Fibroblast of lung (primary cell): ENCODE results near the gene UTY. TPM values are rescaled to one million over a fixed set of nuclear protein-coding genes. Genes with fewer than 3 reads are reported as not detected.

Experiments
- DNase-seq, 2 donors: peaks; one replicate each; pipeline versions ENCODE4 v3.0.0 to v3.0.0-alpha.2; 2010; ENCODE audit warnings: low read depth in 2 of 2
- H2AFZ ChIP-seq: 2 replicates; pipeline ENCODE4 v1.5.1; 2012; ENCODE audit warnings: low read length, control low read depth, inconsistent platforms
- H3K27ac ChIP-seq: 2 replicates; pipeline ENCODE4 v1.5.1; 2011; ENCODE audit warnings: low read length, control low read depth; ENCODE audit not compliant: insufficient read depth
- H3K27me3 ChIP-seq: 2 replicates; pipeline ENCODE4 v1.5.1; 2011; ENCODE audit warnings: mild to moderate bottlenecking, low read length; ENCODE audit not compliant: control insufficient read depth, insufficient read depth
- H3K36me3 ChIP-seq: 2 replicates; pipeline ENCODE4 v1.5.1; 2011; ENCODE audit warnings: low read length; ENCODE audit not compliant: control insufficient read depth, insufficient read depth
- H3K4me1 ChIP-seq: 2 replicates; pipeline ENCODE4 v1.5.1; 2011; ENCODE audit warnings: low read length; ENCODE audit not compliant: control insufficient read depth, insufficient read depth; ENCODE audit errors: extremely low read depth
- H3K4me2 ChIP-seq: 2 replicates; pipeline ENCODE4 v1.5.1; 2011; ENCODE audit warnings: low read length, control low read depth; ENCODE audit not compliant: insufficient read depth; ENCODE audit errors: extremely low read depth
- H3K4me3 ChIP-seq, 4 experiments: fragments of 200-600 bp in 1 of 4; sonication (generic) in 1 of 4; replicated peaks in 1 of 4; 2 replicates each; pipeline ENCODE4 v1.5.1; 2011 to 2016; ENCODE audit warnings: low read length in 4 of 4, low read depth in 3 of 4, mild to moderate bottlenecking in 3 of 4, control low read depth in 2 of 4, inconsistent platforms in 1 of 4, mixed read lengths in 1 of 4; ENCODE audit not compliant: insufficient read depth in 1 of 4; ENCODE audit errors: control extremely low read depth in 1 of 4
- H3K79me2 ChIP-seq: 2 replicates; pipeline ENCODE4 v1.5.1; 2012; ENCODE audit warnings: mild to moderate bottlenecking, low read length, inconsistent platforms; ENCODE audit not compliant: control insufficient read depth, insufficient read depth
- H3K9ac ChIP-seq: 2 replicates; pipeline ENCODE4 v1.5.1; 2011; ENCODE audit warnings: mild to moderate bottlenecking, low read length, control low read depth; ENCODE audit not compliant: insufficient read depth
- H3K9me3 ChIP-seq: 2 replicates; pipeline ENCODE4 v1.5.1; 2012; ENCODE audit warnings: low read depth, low read length; ENCODE audit not compliant: control insufficient read depth, insufficient read depth
- H4K20me1 ChIP-seq: 2 replicates; pipeline ENCODE4 v1.5.1; 2011; ENCODE audit warnings: low read length; ENCODE audit not compliant: control insufficient read depth, insufficient read depth; ENCODE audit errors: extremely low read depth
- EZH2 ChIP-seq: IDR thresholded peaks from 2 replicates; pipeline ENCODE4 v1.5.1; 2012; ENCODE audit warnings: low read length, control low read depth, mild to moderate bottlenecking; ENCODE audit errors: missing control alignments
- polyA plus RNA-seq, 2 donors: library from polyadenylated mRNA; depleted of rRNA in 1 of 2; stranded (reverse) in 1 of 2; unstranded in 1 of 2; fragments of >200 nt; gene quantifications; 2 replicates each; pipeline ENCODE4 v1.2.1, GENCODE V29; 2011 to 2012; ENCODE audit warnings: missing spikeins in 1 of 2
- total RNA-seq: library from RNA; depleted of rRNA; stranded (reverse); fragments of >200 nt; gene quantifications from 2 replicates; pipeline ENCODE4 v1.2.1, GENCODE V29; 2014
- TF ChIP-seq, protein P1 (sequence below), 2 donors: IDR thresholded peaks in 1 of 2; conservative IDR thresholded peaks in 1 of 2; 1 replicate in 1 of 2; 2 replicates in 1 of 2; pipeline ENCODE4 v1.5.1; 2011 to 2012; ENCODE audit warnings: low read length in 2 of 2, control low read depth in 1 of 2, inconsistent platforms in 1 of 2, low read depth in 1 of 2, mild to moderate bottlenecking in 1 of 2

The UTY gene
- total and polyA plus RNA-seq, 2 donors (not counting 1 experiment from before 2014, with no cell fraction given): 7.7 TPM; not detected in 1

GRCh38 chrY:13337934-13338333 lies 141.9 kb downstream of the UTY start:
- Histone ChIP-seq H3K4me1 (no peaks in the 10 kb centered on the region), H3K4me2 (no peak overlapping the region), H3K79me2 (no peaks in the 10 kb centered on the region), H4K20me1 (no peaks in the 10 kb centered on the region), H3K4me3 (no peak overlapping the region), H3K9me3 (no peaks in the 10 kb centered on the region), H2AFZ (no peak overlapping the region), H3K36me3 (no peaks in the 10 kb centered on the region), H3K9ac (no peak overlapping the region), H3K27me3 (no peaks in the 10 kb centered on the region), H3K27ac (no peak overlapping the region)
- TF ChIP-seq, protein P1, sequence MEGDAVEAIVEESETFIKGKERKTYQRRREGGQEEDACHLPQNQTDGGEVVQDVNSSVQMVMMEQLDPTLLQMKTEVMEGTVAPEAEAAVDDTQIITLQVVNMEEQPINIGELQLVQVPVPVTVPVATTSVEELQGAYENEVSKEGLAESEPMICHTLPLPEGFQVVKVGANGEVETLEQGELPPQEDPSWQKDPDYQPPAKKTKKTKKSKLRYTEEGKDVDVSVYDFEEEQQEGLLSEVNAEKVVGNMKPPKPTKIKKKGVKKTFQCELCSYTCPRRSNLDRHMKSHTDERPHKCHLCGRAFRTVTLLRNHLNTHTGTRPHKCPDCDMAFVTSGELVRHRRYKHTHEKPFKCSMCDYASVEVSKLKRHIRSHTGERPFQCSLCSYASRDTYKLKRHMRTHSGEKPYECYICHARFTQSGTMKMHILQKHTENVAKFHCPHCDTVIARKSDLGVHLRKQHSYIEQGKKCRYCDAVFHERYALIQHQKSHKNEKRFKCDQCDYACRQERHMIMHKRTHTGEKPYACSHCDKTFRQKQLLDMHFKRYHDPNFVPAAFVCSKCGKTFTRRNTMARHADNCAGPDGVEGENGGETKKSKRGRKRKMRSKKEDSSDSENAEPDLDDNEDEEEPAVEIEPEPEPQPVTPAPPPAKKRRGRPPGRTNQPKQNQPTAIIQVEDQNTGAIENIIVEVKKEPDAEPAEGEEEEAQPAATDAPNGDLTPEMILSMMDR (conservative IDR thresholded peaks at IDR 0.05 in 1 of 2, IDR thresholded peaks at IDR 0.05 in 1 of 2; ENCODE audit: low read depth in 1 of 2, low read length in 2 of 2): no peak
- no peak for TF ChIP-seq EZH2
- no peak for DNase-seq

DNA sequence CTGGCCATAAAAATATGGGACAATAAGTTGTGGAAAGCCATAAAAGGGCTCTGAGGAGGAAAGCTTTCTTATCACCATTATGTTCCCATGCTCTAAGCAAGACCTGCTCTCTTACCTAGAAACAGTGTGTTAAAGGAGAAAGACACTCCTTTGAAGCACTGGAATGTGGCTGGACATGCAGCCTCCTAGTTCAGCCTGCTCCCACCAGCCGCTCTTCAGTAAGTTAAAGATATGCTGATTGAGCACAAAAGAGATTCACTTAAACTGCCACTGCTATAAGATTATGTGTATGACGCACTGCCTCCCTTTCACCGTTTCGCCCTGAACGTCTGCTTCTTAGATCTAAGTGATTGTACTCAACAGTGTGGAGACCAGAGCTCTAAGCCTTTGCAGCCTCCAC lies 146.0 kb downstream of the UTY start:
- Histone ChIP-seq H3K79me2 (no peaks in the 10 kb centered on the region), H3K27me3 (no peaks in the 10 kb centered on the region), H3K9ac (no peak overlapping the region), H3K4me1 (no peaks in the 10 kb centered on the region), H3K4me2 (no peak overlapping the region), H4K20me1 (no peaks in the 10 kb centered on the region), H3K9me3 (no peaks in the 10 kb centered on the region), H3K27ac (no peak overlapping the region), H3K4me3 (no peak overlapping the region), H2AFZ (no peak overlapping the region), H3K36me3 (no peaks in the 10 kb centered on the region)
- no peak for DNase-seq
- no peak for TF ChIP-seq EZH2
- TF ChIP-seq, protein P1 (conservative IDR thresholded peaks at IDR 0.05 in 1 of 2, IDR thresholded peaks at IDR 0.05 in 1 of 2; ENCODE audit: low read depth in 1 of 2, low read length in 2 of 2): no peak

GRCh38 chrY:13330651-13331050 lies 149.2 kb downstream of the UTY start:
- Histone ChIP-seq H3K4me2 (no peak overlapping the region), H3K9me3 (no peaks in the 10 kb centered on the region), H3K4me3 (no peak overlapping the region), H3K27ac (no peak overlapping the region), H3K79me2 (no peaks in the 10 kb centered on the region), H3K4me1 (no peaks in the 10 kb centered on the region), H4K20me1 (no peaks in the 10 kb centered on the region), H3K9ac (no peak overlapping the region), H2AFZ (no peak overlapping the region), H3K36me3 (no peaks in the 10 kb centered on the region), H3K27me3 (no peaks in the 10 kb centered on the region)
- TF ChIP-seq, protein P1 (conservative IDR thresholded peaks at IDR 0.05 in 1 of 2, IDR thresholded peaks at IDR 0.05 in 1 of 2; ENCODE audit: low read depth in 1 of 2, low read length in 2 of 2): no peak
- TF ChIP-seq EZH2: no peak
- no peak for DNase-seq
